HG03175 (cell line): ENCODE measurements around the gene TACO1.

ENCODE experiments used
- ATAC-seq: cut with Tn5 transposase; IDR thresholded peaks from one replicate; pipeline ENCODE4 v1.9.1; 2021; ENCODE audit warnings: mild to moderate bottlenecking, moderate library complexity; ENCODE audit not compliant: unreplicated experiment

Gene TACO1

DNA sequence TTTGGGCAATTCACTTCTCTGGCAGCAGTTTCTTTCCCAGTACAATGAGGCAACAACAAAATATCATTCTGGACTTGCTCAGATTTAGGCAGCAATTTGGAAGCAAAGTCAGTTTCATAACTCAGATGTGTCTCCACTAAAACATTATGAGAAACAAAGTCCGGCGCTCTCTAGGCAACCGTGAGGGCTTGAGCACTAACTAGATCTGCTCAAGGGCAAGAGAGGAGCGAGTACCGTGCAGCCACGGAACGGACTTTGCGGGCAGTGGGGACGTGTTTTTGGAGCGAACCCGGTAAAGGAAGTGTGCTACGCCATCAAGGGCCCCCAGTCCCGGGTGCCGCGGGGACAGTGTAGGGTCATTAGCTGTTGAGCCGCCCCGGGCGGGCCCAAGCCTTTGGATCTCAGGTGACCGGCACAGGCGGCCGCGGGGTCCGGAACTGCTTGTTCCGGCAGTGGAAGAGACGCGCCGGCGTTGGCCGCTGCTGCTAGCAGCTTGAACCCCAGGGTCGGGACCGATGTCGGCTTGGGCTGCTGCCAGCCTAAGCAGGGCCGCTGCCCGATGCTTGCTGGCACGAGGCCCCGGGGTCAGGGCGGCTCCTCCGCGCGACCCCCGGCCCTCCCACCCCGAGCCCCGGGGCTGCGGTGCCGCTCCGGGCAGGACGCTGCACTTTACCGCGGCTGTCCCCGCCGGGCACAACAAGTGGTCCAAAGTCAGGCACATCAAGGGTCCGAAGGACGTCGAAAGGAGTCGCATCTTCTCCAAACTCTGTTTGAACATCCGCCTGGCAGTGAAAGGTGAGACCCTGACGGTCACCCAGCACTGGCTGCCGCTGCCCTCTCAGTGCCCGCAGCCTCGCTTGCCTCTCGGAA, at the start of gene TACO1:
TSS of gene TACO1 (plus strand) at position 327 of the 870 bp plus-strand sequence. CDS start at position 516, 189 bp downstream.
- ATAC-seq = peak; percentile 95

DNA sequence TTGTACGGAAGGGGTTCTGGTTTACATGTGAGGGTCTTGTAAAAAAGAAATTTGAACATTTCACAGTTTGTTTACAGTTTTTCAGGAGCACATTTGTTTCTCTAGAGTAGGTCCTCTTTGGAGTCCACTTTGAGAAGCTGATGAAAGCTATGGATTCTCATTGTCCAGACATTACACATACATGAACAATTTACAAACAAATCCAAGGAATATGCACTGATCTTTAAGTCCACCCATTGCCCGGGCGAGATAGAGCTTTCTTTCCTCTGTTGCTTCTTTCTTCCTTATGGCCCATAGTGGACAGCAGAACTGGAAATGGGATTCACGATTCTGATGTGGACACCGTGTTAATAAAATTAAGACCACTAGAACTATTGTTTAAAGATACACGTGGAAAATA, 48.5 kb upstream of the TACO1 start:
- ATAC-seq = no peak

DNA sequence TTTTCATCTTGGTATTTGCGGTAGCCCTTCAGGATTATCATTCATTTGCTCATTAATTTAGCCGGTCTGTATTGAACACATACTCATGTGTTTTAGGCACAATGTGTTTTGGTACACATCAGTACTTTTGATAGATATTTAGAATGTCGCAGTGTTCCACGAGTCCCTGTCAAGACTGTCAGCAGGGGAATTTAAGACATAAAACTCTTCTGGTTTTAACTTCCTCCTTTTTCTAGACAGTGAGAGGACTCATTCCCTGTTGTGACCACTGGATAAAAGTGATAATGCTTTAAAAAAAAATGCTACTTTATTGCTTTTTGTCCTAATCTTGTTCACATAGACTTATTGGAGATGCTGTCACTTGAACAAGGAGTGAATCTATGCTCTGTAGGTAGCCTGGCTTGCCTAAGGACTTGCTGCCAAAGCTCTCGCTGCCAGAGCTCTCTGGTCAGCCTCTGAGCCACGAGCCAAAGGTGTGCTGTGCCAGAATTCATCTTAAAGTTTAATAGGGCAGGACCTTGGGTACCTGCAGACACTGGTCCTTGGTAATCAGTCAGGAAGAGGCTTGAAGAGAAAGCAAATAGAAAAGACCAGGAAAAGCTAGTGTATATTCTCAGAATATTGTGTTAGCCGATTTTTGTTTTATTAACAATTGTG, 45.1 kb upstream of the TACO1 start:
- no peak for ATAC-seq

DNA sequence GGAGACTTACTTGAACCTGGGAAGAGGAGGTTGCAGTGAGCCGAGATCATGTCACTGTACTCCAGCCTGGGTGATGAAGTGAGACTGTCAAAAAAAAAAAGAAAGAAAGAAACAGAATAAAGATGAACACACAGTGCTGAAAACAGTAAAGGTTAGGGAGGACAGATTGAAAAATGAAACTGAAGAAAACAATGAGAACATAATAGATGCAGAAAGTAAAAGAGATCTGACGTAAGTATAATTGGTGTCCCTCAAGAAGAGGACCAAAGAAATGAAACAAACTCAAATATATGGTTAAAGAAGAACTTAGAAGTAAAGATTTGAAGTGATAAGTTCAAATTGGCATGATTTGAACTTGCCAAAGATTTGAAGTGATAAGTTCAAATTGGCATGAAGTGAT, 43.3 kb upstream of the TACO1 start:
- ATAC-seq = no peak

DNA sequence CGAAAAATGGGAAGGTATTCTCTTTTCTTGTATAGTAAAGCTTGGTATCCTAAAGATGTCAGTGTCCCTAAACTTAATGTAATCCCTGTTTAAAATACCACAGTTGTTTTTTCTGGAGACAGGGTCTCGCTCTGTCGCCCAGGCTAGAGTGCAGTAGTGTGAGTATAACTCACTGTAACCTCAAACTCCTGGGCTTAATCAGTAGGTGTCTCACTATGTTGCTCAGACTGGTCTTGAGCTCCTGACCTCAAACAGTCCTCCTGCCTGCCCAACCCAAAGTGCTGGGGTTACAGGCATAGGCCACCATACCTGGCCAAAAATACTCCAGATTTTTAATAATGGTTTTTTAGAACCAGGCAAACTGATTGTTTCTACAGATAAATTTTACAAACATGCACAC, 42.3 kb upstream of the TACO1 start:
- no peak for ATAC-seq

DNA sequence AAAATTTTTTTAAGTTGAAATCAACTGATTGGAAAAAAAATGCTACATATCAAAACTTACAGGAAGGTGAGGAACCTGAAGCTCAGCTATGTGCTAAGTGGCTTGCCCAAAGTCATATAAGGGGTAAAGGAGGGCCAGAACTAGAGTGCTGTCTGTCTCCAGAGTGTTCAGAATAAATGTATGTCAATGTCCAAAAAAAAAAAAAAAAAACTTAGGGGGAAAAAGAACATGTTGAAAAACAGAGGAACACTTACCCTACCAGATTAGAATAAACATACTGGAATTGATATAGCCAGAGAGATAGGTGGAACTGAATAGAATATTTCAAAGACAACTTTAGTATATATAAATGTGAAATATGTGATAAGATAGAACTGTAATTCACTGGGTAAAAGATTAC, 38.9 kb upstream of the TACO1 start:
- ATAC-seq = no peak

DNA sequence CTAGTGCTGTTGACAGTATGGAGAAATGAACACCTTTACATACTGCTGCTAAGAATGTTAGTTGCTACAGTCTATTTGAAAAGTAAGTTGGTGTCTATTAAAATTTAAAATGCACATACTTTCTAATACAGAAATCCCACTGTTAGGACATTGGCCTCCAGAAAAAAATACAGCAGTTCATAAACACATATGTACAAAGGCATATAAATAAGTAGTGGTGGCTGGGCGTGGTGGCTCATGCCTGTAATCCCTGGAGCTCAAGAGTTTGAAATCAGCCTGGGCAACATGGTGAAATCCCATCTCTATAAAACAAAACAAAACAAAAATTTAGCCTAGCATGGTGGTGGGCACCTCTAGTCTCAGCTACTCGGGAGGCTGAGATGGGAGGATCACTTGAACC, 37.4 kb upstream of the TACO1 start:
- no peak for ATAC-seq

DNA sequence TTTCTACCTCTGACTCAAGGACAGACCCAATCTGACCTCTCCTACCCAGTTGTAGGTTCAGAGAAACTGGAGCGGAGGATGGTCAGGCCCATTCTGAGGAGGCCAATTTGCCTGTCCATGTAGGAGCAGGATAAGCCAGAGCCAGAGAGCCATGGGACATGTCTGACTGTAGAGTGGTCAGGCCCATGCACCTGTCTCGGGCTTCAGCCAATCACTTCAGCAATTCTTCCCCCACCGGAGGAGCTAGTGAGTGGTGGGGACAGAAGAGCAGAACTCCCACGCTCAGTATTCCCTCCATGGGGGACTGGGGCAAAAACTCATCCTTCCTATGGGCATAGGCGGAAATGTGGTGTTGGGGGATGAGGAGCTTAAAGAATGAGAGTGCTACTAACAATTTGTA, 36.1 kb upstream of the TACO1 start:
- ATAC-seq = no peak

DNA sequence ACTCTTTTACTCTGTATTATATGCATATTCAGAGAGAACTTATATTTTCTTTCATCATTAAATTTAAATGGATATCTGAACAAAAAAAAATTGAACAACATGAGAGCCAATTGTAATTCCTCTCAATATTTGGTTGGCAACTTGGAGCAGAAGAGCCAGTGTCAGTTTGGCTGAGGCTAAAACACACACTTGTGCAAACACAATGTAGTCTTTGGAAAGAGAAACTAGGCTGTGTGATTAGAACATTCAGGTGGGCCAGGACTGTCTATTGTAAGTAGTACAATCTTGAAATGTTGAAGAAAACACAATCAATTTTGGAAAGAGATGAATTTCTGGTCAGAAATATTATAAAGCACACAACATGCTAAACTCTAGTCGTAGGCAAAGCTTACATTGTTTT, 33.5 kb upstream of the TACO1 start:
- no peak for ATAC-seq

DNA sequence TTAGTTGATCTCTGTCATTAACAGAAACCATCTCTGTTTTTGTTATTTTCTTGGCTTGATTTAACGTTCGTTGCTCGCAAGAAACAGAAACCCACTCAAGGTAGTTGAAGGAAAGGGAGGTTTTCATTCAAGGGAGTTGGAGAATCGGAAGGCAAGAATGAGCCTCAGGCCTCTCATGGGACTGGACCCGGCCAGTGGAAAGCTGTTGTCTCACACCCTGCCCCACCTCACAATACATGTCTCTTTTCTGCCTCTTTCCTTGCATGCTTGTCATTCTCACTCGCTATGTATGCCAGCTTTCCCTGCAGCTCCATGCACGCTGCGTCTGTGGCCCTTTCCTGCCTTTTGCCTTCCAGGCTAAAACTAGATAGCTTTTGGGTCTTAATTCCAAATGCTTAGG, 32.1 kb upstream of the TACO1 start:
- ATAC-seq = no peak

DNA sequence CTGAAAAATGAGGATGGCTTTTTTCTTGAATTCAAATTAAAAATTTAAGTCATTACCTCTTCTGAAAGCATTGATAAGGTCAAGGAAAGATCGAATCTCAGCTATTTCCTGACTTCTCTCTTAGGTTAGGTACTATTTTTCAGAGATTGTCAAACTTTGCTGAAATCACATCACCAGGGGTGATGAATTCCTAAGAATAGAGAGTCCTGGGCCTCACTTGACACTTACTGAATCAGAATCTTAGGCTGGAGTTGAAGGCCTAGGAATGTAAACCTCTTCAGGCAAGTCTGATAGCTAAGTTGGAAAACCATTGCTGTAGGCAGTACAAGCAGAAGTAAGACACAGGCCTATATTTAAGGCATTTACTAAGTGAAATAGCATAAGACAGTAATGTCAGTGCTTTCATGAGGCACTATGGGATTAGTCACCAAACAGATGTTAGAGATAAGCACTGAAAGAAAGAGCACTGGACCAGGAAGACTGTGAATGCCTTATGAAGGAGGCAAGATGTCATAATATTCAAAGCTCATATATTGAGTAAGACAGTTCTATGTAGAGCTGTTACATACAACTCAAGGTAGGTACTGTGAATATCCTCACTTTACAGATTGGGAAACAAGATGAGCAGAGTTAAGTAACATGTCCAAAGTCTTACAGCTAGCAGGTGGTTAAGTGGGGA, 28.9 kb upstream of the TACO1 start:
- no peak for ATAC-seq

DNA sequence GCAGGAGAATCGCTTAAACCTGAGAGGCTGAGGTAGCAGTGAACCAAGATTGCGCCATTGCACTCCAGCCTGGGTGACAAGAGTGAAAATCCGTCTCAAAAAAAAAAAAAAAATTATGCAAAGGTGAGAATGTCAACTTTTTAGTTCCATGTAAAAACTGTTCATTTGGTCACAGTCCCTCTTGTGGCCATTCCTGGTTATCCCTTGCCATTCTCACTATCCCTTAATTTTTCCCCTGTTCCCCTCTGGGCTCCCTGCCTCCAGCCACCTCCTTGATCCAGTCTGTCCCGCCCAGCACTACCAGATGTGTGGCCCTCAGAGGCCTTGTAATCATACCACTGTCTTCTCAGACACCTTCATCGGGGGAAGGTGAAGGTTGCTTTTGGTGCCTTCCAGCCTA, 27.1 kb upstream of the TACO1 start:
- ATAC-seq = no peak

DNA sequence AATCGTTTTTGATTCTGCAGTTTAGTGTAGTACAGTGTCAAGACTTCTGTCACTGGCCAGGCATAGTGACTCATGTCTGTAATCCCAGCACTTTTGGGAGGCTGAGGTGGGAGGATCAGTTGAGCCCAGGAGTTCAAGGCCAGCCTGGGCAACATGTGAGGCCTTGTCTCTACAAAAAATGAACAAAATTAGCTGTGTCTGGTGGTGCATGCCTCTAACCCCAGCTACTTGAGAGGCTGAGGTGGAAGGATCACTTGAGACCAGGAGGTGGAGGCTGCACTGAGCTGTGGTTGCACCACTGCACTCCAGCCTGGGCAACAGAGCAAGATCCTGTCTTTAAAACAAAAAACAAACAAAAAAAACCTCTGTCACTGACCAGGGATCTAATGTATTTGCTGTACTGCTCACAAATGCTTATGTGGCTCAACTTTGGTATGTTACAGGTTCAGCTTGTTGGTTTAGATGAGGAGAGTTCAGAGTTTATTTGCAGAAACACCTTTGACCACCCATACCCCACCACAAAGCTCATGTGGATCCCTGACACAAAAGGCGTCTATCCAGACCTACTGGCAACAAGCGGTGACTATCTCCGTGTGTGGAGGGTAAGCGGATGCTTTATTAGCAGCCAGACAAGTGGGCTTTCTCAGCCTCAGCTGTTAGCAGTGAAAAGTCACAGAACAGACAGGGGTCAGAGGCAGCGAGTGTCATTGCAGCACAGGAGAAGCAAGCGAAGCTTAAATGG, 22.5 kb upstream of the TACO1 start:
- ATAC-seq = no peak

DNA sequence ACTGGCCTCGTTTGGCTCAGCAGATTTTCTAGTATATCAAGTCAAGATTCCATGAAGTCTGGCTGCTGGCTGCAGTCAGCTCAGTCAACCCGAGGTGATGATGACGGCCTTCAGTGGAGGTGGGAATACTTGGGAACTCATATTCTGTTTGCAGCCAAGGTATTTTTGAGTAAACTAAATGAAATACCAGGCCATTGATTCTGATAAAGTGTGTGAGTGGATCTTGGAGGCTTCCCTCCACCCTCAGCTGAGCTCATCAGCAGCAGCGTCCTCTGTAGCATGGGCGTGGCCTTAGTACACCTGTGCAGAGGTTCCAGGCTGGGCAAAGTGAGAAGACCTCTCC, 22.0 kb upstream of the TACO1 start:
- no peak for ATAC-seq

DNA sequence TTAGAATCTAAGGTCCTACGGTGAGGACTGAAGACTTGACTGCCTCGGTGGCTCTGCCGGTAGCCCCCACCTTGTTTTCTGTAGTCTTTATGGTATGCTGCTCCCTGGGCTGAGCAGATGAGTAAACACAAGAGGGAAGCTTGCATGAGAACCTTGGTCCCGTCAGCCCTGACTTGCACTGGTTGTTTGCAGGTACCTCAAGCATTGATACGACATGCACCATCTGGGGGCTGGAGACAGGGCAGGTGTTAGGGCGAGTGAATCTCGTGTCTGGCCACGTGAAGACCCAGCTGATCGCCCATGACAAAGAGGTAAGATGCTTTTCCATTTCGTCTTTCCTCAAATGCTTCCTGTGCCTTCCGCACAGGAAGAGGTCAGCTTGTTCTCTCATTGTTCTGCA, 21.1 kb upstream of the TACO1 start:
- ATAC-seq = no peak

DNA sequence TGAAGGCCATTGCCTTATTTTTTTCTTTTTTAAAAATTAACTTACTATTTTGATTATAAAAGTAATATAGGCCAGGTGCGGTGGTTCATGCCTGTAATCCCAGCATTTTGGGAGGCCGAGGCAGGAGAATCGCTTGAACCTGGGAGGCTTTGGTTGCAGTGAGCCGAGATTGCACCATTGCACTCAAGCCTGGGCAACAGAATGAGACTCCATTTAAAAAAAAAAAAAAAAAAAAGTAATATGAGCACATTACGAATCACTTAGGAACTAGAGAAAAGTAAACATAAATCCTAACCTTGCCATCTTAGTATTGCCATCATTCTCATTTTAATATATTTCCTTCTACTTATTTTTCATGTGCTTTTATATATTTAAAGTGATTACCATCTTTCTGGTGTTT, 12.9 kb upstream of the TACO1 start:
- ATAC-seq = no peak

DNA sequence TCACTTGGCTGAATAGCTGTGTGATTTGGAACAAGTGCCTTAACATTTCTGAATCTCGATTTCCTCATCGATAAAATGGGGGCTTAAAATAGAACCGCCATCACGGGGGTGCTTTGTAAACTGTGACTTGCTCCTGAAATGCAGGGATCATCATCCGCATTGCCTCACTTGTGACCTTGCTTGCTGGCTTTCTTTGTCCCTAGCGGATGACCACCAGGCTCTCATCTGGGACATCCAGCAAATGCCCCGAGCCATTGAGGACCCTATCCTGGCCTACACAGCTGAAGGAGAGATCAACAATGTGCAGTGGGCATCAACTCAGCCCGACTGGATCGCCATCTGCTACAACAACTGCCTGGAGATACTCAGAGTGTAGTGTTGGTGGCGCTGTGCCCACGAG, 11.9 kb upstream of the TACO1 start:
- no peak for ATAC-seq

DNA sequence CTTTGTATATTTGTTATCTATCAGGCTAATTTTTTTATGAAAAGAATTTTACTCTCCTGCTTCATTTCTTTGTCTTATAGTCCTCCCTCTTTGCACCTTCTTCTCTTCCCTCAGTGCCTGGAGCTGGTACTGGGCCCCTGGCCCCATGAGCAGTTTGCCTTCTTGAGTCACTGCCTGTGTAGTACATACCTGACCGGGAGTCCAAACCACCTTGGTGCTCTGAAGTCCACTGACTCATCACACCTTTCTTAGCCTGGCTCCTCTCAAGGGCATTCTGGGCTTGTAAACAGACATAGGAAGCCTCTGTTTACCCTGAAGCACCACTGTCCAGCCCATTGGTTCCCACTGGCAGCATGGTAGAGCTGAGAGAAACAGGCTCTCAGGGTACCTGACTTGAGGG, 11.0 kb upstream of the TACO1 start:
- no peak for ATAC-seq

DNA sequence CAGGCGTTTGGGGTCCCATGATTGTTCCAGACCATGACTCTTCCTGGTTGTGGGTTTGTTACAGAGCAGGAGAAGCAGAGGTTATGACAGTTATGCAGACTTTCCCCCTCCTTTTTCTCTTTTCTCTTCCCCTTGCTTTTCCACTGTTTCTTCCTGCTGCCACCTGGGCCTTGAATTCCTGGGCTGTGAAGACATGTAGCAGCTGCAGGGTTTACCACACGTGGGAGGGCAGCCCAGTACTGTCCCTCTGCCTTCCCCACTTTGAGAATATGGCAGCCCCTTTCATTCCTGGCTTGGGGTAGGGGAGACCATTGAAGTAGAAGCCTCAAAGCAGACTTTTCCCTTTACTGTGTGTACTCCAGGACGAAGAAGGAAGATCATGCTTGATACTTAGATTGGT, 7.9 kb upstream of the TACO1 start:
- no peak for ATAC-seq

DNA sequence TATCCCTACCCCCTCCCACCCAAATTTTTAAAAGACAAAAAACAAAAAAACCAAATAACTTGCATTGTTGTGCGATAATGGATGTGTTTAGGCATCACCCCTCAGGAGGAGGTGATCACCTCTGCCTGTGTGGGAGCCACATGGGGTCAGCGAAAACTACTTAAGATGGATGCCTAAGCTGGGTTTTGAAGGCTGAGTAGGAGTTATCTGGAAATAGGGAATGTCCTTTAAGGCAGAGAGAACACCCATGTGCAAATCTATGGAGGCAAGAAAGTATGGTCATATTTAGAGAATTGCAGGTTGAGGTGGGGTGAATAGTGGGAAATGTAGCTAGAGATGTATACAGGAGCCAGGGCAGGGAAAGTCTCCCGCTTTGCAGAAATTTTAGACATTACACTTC, 5.6 kb upstream of the TACO1 start:
- ATAC-seq = no peak

DNA sequence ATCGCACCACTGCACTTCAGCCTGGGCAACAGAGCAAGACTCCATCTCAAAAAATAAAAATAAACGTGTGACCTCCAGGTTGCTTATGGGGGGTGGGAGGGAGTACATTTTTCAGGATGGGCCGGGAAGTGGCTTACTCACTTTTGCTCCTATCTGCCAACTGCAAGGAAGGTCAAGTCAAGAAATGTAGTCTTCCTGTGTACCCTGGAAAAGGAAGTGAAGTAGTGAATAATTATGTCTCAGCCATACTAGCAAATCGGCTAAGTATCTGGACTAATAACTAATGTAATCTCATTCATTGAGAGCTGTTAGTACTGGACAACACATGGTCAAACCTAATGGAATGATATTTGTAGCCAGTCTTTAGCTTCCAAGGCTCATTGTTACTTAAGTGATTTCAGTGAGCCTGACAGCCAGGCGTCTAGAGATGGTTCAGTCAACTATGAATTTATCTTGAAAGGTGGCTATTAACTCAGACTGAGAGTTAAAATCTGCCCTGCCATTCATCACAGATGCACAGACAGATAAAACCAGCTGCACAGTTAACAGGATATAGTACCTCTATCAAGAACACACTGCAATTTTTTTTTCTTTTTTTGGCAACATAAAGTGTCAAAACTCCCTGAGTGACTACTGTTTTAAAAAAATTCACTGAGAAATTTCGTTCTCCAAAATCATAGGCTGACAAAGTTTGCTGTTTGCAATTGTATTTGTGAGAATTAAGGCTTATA, 3.7 kb upstream of the TACO1 start:
- ATAC-seq = no peak
